ENCODE data around the gene MYO18A.

DNA sequence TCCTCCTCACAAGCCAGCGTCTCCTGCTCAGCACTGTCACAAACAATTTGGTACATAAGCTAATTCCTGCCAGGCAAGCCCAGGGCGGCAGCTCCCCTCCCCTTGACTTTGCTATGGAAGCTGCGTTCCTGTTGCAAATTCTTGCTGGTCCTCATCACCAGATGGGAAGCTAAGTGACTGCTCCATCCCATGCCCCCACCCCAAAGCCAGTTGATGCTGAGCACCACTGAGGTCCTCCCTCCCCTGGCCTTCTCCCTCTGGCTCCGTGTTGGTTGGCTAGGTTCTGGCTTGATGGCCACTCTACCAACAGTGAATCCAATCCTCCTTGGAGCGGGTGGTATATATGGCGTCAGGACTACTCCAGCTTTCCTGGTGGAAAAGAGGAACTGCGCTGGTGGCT, 102.9 kb downstream of the MYO18A start:
- TF ChIP-seq, protein P1, sequence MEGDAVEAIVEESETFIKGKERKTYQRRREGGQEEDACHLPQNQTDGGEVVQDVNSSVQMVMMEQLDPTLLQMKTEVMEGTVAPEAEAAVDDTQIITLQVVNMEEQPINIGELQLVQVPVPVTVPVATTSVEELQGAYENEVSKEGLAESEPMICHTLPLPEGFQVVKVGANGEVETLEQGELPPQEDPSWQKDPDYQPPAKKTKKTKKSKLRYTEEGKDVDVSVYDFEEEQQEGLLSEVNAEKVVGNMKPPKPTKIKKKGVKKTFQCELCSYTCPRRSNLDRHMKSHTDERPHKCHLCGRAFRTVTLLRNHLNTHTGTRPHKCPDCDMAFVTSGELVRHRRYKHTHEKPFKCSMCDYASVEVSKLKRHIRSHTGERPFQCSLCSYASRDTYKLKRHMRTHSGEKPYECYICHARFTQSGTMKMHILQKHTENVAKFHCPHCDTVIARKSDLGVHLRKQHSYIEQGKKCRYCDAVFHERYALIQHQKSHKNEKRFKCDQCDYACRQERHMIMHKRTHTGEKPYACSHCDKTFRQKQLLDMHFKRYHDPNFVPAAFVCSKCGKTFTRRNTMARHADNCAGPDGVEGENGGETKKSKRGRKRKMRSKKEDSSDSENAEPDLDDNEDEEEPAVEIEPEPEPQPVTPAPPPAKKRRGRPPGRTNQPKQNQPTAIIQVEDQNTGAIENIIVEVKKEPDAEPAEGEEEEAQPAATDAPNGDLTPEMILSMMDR (IDR thresholded peaks at IDR 0.05; ENCODE audit: poor library complexity), result no peak
- TF ChIP-seq EZH2phosphoT487 (IDR thresholded peaks at IDR 0.05; ENCODE audit: low read depth, severe bottlenecking, unreplicated experiment), result no peak
